MG63 (cell line): Measurements from ENCODE around the gene IL17RD. TPM values are rescaled to one million over a fixed set of nuclear protein-coding genes. Genes with fewer than 3 reads are reported as not detected.

Source experiments
- DNase-seq: peaks from one replicate; pipeline ENCODE4 v3.0.0-alpha.2; 2020
- H3K27me3 ChIP-seq: fragments of 250-450 bp; sonication (Bioruptor Pico); 2 replicates; pipeline ENCODE4 v1.5.1; 2020; ENCODE audit warnings: mild to moderate bottlenecking, moderate library complexity
- H3K36me3 ChIP-seq: fragments of 250-450 bp; sonication (Bioruptor Pico); 2 replicates; pipeline ENCODE4 v1.5.1; 2020; ENCODE audit warnings: mild to moderate bottlenecking, moderate library complexity
- H3K4me3 ChIP-seq: fragments of 250-450 bp; sonication (Bioruptor Pico); 2 replicates; pipeline ENCODE4 v1.5.1; 2020; ENCODE audit warnings: mild to moderate bottlenecking, moderate library complexity
- H3K9me3 ChIP-seq: fragments of 250-450 bp; sonication (Bioruptor Pico); 2 replicates; pipeline ENCODE4 v1.5.1; 2020; ENCODE audit warnings: mild to moderate bottlenecking, moderate library complexity
- total RNA-seq: library from RNA; depleted of rRNA; stranded (reverse); fragments of >200 nt; shearing (Covaris generic); gene quantifications from 2 replicates; pipeline ENCODE4 v1.2.3, GENCODE V29; 2014; ENCODE audit warnings: low replicate concordance

Gene IL17RD
- total RNA-seq, 1 experiment from 2014 or later = 2.5 TPM

DNA sequence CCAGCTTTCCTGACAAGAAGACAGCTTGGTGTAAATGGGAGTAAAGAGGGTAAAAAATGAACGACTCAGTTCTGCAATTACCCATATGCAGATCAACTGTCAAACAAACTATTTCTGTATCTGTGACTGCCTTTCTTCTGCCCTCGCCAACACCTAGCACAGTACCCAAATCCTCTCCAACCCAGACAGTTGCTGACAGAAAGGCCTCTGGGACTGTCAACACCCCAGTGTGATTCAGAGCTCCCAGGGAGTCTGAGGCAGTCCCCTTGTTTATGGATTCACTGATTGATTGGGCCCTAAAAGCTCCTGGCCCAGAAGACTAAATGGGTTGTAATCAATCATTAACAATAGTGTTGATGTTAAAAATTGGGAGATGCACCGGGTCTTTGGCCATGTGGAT is 20.2 kb downstream of the IL17RD start:
- Histone ChIP-seq H3K4me3 (no peak overlapping the region), H3K27me3 (no peaks in the 10 kb centered on the region), H3K9me3 (no peaks in the 10 kb centered on the region), H3K36me3 (no peaks in the 10 kb centered on the region)
- no peak for DNase-seq

DNA sequence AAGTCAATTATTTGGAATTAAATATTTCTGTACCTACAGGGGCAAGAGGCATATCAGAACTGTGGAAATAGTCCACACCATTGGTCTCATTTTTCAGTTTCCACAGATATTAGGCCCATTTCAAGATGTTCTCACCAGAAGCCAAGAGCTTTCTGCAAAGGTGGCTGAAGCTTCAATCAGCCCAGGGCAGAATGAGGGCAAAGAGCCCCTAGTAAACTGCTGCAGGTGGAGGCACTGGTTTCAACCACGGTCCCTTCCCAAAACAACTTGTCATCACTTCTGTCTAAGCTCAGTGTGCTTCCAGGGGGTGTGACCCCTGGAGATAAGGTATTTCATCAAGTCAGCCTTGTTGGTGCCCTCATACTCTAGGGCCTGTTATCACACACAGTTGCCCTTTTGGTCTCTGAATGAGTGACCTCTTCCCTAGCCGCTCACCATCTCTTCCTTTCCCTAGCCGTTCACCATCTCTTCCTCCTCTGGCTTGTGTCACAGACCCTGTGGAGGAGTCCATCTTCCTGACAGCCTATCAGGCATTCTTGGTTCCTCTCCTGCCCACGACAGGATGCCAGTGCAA is 21.2 kb downstream of the IL17RD start:
- no peak for DNase-seq
- Histone ChIP-seq H3K36me3 (no peaks in the 10 kb centered on the region), H3K27me3 (no peaks in the 10 kb centered on the region), H3K9me3 (no peaks in the 10 kb centered on the region), H3K4me3 (no peak overlapping the region)

DNA sequence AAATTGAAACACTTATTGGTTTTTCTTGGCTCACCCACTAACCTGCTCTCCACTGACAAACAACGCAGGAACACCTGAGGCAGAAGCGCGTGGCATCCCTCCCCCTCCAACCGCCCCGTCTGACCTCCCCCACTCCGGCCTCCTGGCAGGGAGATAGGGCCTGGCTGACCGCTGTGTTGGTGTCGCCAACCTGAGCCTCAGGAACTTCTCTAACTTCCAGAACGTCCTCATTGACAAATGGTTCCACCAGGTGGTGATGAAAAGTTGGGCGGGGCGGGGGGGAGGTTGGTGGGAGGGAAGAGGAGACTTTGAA is 22.8 kb downstream of the IL17RD start:
- no peaks in the 10 kb centered on the region for H3K9me3 ChIP-seq
- H3K4me3 ChIP-seq = no peak overlapping the region

DNA sequence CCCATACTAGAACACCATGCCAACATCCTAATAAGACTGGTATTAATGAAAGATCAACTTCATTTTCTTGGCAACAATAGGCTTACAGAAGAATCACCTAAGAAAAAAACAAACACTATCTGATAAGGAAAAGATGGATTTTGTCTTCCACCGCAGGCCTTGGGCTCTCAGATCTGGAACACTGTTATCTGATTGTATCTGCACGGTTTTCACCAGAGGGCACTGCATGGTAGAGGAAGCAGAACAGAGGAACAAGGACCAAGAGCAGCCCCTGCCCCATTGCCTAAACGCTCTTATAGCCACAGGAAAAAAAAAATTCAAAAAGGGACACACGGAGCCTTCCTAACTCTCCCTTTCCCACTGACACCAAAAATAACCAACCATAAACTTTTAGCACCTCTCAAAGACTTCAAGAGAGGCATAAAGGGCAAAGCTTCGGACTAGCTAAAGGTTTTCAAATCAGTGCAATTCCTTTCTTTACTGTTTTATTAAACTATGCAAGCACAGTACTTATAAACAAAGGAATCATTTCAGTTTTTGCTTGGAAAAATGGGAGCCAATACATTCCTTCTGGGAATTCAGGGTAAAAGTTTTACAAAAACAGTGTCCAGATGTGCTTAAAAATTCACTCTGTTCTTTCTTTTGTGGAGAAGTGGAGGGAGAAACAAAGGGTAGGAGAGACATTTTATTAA is 23.3 kb downstream of the IL17RD start:
- H3K36me3 ChIP-seq = no peaks in the 10 kb centered on the region
- no peak for DNase-seq

More for the DNA sequence above, 22.8 kb downstream of the IL17RD start:
- H3K27me3 ChIP-seq = no peaks in the 10 kb centered on the region
- no peaks in the 10 kb centered on the region for H3K36me3 ChIP-seq
- no peak for DNase-seq

DNA sequence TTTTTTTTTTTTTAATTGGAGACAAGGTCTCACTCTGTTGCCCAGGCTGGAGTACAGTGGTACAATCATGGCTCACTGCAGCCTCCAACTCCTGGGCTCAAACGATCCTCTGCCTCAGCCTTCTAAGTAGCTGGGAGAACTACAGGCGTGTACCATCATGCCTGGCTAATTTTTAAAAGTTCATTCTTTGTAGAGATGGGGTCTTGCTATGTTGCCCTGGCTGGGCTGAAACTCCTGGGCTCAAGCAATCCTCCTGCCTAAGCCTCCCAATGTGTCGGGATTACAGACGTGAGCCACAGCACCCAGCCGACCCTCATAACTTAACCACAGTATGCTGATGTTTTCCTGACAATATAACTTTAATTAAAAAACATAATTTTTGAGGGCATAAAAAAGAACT is 24.3 kb downstream of the IL17RD start:
- no peak for DNase-seq
- H3K4me3 ChIP-seq = no peak overlapping the region
- H3K36me3 ChIP-seq = no peaks in the 10 kb centered on the region
- H3K9me3 ChIP-seq = no peaks in the 10 kb centered on the region
- no peaks in the 10 kb centered on the region for H3K27me3 ChIP-seq

More for the DNA sequence above, 23.3 kb downstream of the IL17RD start:
- H3K9me3 ChIP-seq = no peaks in the 10 kb centered on the region
- no peak overlapping the region for H3K4me3 ChIP-seq
- H3K27me3 ChIP-seq = no peaks in the 10 kb centered on the region

DNA sequence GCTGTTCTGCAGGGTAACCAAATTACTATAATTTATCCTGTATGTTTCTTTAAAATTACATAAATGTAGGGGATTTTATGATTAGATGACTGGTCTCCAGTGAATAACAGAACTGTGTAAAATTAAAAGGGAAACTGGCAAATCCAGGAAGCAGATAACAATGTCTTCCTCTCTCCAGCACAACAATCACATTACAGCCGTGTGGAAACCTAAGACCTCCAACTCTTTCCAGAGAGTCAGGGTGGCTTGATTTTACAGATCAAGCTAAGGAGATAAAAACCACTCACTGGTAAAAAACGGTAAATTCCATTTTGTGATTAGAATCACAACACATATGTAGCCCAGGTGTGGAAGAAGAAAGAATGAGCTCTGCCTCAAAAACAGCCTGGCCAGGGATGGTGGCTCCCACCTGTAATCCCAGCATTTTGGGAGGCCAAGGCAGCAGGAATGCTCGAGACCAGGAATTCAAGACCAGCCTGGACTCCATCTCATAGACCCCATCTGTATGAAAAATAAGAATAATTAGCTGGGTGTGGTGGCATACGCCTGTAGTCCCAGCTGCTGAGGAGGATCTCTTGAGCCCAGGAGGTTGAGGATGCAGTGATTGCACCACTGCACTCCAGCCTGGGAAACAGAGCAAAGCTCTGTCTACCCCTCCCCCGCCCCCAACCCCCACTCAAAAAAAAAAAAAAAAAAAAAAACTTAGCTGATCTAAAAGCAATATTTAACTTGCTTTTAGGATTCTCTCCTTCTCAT is 29.0 kb downstream of the IL17RD start:
- DNase-seq = no peak
- Histone ChIP-seq H3K36me3 (no peaks in the 10 kb centered on the region), H3K4me3 (no peak overlapping the region), H3K9me3 (no peaks in the 10 kb centered on the region), H3K27me3 (no peaks in the 10 kb centered on the region)

DNA sequence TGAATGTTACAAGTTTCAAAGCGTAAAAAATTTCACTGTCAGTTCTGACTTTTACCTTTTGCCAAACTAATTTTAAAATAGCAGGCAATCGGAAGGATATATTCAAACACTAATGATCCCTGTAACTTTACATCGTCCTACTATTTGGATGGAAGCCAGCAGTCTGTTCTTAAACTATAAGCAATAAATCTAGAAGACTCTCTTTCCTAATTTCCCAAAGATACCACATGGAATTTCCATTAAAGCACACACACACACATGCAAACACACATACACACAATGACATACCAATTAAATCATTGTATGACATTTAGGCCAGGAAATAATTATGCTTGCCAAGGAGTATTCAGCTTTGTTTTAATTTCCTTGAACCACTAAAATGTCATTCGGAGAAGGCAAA is 32.0 kb downstream of the IL17RD start:
- DNase-seq = no peak
- Histone ChIP-seq H3K4me3 (no peak overlapping the region), H3K9me3 (no peaks in the 10 kb centered on the region), H3K36me3 (no peaks in the 10 kb centered on the region), H3K27me3 (no peaks in the 10 kb centered on the region)

DNA sequence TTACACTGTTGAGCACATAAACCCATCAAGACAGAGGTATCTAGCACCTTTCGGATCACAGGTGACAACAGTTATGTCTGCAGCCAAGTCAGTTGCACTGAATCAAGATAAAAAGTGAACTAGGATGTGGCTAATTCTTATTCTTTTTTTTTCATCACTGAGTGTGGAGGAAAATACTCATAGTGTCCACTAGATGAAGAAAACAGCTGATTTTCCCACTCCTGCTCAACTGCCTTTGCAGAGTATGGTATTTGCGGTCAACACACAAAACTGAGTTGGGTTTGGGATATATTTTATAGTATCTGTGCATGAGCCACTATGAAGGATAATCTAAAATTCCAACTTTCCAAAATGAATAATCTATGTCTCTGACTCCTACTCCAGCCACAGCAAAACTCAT is 32.5 kb downstream of the IL17RD start:
- H3K36me3 ChIP-seq = no peaks in the 10 kb centered on the region
- no peak for DNase-seq
- H3K4me3 ChIP-seq = no peak overlapping the region
- no peaks in the 10 kb centered on the region for H3K9me3 ChIP-seq
- no peaks in the 10 kb centered on the region for H3K27me3 ChIP-seq

DNA sequence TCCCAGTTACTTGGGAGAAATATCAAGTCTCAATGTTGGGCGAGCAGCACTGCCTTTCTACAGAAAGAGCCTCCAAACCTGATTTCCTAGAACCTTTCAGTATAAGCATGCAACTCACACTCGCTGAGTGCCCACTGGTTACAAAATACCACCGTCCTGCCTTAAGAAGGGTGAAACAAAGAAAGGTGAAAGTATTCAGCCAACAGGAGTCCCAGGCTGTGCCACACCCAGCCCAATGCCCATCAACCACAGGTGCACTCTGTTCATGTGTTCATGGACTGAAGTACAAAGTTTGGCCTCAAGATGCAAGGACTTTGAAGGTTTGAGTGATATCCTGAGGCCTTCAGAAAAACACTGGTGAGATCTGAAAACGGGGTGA is 34.0 kb downstream of the IL17RD start:
- Histone ChIP-seq H3K9me3 (no peaks in the 10 kb centered on the region), H3K27me3 (no peaks in the 10 kb centered on the region), H3K36me3 (no peaks in the 10 kb centered on the region), H3K4me3 (no peak overlapping the region)
- no peak for DNase-seq

DNA sequence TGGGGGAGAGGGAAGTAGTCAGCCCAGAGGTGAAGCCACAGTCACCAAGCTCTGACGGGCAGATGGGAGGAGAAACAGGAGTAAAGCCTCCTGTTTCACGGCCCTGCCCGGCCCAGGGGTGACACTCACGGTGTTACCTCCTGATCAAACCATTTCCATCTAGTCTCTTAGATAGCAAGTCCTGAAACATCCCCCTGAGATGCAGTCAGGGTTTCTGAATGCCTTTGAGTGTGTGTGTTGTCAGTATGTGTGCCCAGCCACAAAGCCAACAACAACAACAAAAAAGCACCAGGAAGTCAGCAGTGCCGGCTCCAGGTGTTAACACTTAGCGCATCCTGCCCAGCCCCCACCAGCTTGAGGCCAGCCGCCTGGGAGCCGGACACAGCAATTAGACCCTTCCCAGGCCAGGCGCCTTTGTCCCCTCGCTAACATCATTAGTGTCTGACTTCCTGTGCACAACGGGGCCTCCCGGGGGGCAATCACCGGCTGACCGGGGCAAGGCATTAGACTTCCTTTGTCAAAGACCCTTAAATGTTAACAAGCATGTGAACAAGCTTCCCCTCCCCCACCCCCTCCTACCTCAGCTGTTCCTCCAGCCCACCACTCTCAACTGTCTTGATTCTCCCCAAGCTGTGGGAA is 34.5 kb downstream of the IL17RD start:
- Histone ChIP-seq H3K9me3 (no peaks in the 10 kb centered on the region), H3K27me3 (no peaks in the 10 kb centered on the region), H3K4me3 (no peak overlapping the region), H3K36me3 (no peaks in the 10 kb centered on the region)
- DNase-seq = no peak

DNA sequence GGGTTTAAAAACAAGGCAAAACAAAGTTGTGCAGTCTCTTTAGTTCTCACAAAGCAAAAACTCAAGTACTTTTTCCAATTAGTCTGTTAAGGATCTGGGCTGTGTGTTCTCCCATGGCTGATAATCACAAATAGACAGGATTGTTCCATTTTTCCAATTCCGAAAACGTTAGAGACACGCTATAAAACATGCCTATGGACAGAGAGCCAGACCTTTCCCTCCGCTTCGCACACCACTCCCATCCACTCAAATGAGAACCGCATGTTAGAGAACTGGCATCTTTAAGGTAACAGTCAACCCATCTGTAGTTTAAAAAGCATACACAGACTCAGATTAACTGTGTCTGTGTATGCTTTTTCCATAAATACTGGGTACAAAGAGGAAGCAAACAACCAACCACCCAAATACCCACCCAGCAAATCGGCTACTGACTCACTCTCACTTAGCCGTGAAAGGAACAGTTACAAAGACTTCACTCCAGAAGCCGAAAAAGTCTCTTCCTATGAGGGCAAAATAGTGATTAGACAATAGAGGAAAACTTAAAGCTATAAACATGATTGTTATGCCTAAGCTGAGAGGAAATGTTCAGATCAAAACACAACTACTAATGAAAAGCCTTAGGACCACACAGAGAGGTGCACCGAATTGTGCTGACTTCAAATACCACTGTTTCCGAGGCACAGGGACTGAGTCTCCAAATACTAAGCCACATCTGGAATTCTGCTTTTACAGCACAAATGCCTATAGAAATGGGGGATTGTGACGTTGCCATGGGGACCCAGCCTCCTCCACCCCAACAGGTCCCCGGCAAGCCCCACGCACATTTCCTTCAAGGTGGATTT is 36.1 kb downstream of the IL17RD start:
- no peak overlapping the region for H3K4me3 ChIP-seq
- H3K27me3 ChIP-seq = no peaks in the 10 kb centered on the region
- DNase-seq = no peak
- no peaks in the 10 kb centered on the region for H3K9me3 ChIP-seq
- H3K36me3 ChIP-seq = no peaks in the 10 kb centered on the region

DNA sequence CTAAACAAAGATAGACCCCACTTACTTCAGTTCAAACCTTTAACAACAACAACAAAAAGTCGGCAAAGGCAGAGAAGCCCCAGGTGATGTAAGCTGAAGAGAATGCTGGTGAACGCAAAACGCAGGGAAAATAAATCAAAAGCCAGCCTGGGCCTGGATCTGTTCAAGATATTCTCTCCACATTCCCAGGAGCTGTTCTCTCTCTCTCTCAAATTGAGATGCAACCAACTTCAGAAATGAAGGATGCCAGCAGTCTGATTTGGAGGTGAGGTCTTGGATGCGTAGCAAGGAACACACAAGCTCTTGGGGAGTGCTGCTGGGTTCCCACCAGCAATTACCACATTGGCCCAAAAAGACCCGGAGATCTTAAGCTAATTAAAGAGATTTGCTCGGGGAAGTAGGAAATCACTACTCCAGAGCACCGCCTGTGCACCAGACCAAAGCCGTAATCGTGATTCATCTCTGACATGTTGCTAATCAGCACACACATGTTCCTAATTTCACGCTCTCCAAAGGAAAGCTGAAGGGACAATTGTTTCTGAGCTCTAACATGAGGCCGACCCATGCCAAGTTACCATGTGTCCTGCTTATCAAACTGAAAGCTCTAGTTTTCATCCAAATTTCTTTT is 37.1 kb downstream of the IL17RD start:
- H3K4me3 ChIP-seq = no peak overlapping the region
- H3K27me3 ChIP-seq = no peaks in the 10 kb centered on the region
- no peaks in the 10 kb centered on the region for H3K36me3 ChIP-seq
- DNase-seq = no peak
- H3K9me3 ChIP-seq = no peaks in the 10 kb centered on the region

DNA sequence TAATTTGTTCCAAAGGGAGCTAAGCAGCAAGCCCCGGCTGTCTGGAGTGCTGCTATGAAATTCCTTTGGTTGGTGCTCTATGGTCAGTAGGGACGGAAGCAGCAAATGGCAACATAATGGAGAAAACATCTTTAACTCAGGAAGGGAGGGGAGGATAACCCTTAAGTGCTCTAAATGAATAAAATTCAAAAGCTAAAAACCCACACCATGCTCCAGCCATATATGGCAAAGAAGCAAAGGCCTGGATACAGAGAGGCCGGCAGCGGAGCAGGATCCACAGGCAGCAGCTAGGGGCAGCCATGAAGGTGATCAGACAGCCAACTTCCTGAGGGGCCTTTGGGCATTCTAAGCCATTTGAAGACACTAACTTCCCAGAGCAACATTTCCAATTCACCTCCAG is 38.9 kb downstream of the IL17RD start:
- H3K4me3 ChIP-seq = no peak overlapping the region
- no peaks in the 10 kb centered on the region for H3K36me3 ChIP-seq
- no peaks in the 10 kb centered on the region for H3K9me3 ChIP-seq
- no peak for DNase-seq
- no peaks in the 10 kb centered on the region for H3K27me3 ChIP-seq

DNA sequence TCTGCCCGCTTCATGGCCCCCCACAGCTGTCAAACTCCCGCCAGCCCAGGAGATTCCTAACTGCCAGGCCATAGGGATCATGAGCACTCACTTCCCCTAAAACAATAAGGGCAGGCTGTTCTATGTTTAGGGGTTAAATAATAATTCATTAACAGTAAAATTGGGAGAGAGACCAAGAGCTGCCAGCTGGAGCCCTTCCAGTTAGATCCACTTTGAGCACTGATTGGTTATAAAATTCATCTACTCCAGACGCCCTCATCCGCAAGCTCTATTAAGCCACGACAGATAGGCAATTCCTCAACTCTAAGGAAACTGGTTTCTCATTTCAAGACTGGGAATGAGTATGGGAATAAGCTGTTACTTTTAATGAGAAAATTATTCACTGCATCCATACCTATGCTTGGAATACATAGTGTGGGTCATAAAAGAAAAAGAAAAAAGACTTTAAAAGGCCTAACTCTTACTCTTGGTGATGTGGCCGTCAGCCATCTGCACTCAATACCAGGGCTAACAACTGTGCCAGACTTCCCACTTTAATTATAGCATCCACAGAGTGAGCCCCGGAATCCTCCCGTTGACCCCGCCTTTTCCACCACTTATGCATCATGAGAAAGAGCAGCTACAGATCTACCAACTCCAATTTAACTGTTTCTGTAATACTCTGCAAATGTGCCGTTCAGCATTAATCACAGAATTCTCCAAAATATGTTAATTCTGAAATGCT is 44.5 kb downstream of the IL17RD start:
- Histone ChIP-seq H3K4me3 (no peak overlapping the region), H3K36me3 (no peaks in the 10 kb centered on the region), H3K27me3 (no peaks in the 10 kb centered on the region), H3K9me3 (no peaks in the 10 kb centered on the region)
- no peak for DNase-seq

DNA sequence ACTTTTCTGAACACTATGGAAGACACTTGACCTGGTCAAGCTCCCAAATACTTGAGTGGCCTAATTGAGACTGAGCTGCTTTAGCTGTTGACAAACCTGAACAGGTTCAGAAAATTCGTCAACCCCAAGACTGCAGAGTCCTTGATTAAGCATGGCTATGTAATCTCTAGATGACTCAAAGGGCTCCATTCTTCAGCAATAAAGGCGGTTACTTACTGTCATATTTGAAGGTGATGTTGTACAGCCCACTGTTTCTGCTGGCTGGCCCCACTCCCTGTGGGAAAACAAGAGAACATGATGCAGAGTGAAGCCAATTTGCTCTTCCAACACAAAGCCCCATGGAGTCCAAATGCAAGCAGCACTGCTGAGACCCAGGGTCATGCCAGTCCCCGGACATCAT is 45.1 kb downstream of the IL17RD start:
- no peak overlapping the region for H3K4me3 ChIP-seq
- H3K27me3 ChIP-seq = no peaks in the 10 kb centered on the region
- DNase-seq = no peak
- no peaks in the 10 kb centered on the region for H3K9me3 ChIP-seq
- no peaks in the 10 kb centered on the region for H3K36me3 ChIP-seq

DNA sequence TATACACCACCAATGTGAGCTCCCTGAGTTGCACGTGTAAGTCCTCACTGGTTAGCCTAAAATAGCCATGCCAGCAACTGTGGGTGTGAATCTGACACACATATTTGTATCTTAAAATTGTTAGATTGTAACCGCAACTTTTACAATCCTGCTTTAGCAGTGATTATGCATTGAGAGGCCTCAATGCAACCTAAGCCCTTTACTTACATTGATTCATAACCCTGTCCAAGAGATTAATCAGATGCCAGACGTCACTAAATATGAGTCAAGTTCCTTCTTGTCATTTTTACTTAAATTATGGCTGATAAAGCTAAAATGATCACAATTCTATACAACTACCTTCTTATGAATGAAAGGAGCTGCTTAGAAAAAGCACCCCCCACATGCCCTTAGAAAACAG is 46.9 kb downstream of the IL17RD start:
- H3K36me3 ChIP-seq = no peaks in the 10 kb centered on the region
- no peaks in the 10 kb centered on the region for H3K27me3 ChIP-seq
- no peak for DNase-seq
- H3K9me3 ChIP-seq = no peaks in the 10 kb centered on the region
- H3K4me3 ChIP-seq = no peak overlapping the region
